ENCODE measurements around the gene HBA1.
A peak's percentile ranks its signal among the peaks of the same experiment; 100 is the strongest.
"Not testable (repeated sequence)": the region's sequence is repeated elsewhere in the genome, so short reads cannot be mapped to it uniquely, and the experiment has no call there.

The HBA1 gene

DNA sequence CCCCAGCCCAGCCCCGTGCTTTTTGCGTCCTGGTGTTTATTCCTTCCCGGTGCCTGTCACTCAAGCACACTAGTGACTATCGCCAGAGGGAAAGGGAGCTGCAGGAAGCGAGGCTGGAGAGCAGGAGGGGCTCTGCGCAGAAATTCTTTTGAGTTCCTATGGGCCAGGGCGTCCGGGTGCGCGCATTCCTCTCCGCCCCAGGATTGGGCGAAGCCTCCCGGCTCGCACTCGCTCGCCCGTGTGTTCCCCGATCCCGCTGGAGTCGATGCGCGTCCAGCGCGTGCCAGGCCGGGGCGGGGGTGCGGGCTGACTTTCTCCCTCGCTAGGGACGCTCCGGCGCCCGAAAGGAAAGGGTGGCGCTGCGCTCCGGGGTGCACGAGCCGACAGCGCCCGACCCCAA is 474 bp upstream of the HBA1 start:
- DNase-seq: not testable (repeated sequence)

GRCh38 chr16:177394-177822 is 928 bp downstream of the HBA1 start:
- DNase-seq: no peak

DNA sequence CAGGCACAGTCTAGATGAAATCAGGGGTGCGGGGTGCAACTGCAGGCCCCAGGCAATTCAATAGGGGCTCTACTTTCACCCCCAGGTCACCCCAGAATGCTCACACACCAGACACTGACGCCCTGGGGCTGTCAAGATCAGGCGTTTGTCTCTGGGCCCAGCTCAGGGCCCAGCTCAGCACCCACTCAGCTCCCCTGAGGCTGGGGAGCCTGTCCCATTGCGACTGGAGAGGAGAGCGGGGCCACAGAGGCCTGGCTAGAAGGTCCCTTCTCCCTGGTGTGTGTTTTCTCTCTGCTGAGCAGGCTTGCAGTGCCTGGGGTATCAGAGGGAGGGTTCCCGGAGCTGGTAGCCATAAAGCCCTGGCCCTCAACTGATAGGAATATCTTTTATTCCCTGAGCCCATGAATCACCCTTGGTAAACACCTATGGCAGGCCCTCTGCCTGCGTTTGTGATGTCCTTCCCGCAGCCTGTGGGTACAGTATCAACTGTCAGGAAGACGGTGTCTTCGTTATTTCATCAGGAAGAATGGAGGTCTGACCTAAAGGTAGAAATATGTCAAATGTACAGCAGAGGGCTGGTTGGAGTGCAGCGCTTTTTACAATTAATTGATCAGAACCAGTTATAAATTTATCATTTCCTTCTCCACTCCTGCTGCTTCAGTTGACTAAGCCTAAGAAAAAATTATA is 1.6 kb downstream of the HBA1 start:
- DNase-seq: no peak

- DNase-seq: no peak
These were observed 2.2 kb downstream of the HBA1 start for GRCh38 chr16:178668-179015.

GRCh38 chr16:179211-180092 is 3.0 kb downstream of the HBA1 start:
- no peak for DNase-seq

- DNase-seq: peak; percentile 30
These were observed 3.7 kb downstream of the HBA1 start, which contains the start of gene HBQ1 for GRCh38 chr16:180101-180675. HBQ1 (plus strand) TSS chr16:180459; CDS start chr16:180487, 28 bp downstream.

DNA sequence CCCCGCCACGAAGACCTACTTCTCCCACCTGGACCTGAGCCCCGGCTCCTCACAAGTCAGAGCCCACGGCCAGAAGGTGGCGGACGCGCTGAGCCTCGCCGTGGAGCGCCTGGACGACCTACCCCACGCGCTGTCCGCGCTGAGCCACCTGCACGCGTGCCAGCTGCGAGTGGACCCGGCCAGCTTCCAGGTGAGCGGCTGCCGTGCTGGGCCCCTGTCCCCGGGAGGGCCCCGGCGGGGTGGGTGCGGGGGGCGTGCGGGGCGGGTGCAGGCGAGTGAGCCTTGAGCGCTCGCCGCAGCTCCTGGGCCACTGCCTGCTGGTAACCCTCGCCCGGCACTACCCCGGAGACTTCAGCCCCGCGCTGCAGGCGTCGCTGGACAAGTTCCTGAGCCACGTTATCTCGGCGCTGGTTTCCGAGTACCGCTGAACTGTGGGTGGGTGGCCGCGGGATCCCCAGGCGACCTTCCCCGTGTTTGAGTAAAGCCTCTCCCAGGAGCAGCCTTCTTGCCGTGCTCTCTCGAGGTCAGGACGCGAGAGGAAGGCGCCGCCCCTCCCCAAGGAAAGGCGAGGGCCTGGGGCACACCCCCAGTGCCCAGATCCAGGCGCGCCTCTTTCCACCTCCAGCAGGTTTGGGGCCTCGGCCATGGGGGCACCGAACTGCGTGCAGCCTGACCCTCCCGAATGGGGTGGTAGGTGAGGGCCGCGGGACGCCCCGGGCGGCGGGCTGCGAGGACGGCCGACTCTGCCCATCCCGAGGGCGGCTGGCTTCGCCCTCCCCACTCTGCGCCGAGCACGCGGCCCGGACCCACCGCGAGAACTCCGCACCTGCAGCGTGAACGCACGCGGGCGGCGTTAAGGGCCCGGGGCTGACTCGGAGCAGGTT is 4.4 kb downstream of the HBA1 start:
- DNase-seq: peak; percentile 85

DNA sequence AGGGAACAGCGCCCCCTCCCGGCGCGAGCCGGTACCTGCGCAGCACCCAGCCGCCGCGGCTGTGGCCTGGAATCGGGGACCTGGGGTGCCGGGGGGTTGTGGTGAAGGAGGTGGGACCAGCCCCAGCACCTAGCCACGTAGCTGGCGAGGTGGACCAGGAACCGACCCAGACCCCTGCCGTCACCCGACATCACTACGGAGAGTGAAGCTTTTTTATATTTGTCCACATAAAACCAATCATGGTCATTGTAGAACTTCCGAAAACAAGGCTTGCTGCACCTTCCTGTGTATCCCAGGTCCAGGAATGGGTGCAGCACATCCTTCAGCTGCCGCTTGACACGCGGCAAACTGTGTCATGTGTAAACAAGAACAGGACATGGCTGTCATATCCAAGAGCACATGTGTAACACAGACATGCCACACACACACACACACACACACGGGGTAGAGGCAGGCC is 5.1 kb downstream of the HBA1 start:
- no peak for DNase-seq

GRCh38 chr16:183005-183404 is 6.5 kb downstream of the HBA1 start:
- DNase-seq: no peak

DNA sequence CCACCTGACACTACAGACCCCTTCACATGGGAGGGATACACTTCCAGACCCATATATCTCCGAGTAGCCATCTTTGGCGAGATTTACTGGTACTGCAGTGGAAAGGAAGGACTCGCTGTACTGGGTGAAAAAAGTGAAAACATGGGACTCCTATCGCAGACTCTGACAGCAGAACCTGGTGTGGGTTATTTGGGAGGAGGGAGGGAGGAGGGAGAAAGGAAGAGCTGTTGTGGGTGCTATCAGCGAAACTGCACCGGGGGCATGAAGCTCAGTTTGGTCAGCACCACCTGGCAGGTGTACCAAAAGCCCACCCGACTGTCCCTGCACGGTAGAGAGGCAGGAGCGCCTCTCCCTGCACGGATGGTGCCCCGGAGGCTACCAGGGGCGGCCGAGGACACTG is 8.7 kb downstream of the HBA1 start:
- no peak for DNase-seq

DNA sequence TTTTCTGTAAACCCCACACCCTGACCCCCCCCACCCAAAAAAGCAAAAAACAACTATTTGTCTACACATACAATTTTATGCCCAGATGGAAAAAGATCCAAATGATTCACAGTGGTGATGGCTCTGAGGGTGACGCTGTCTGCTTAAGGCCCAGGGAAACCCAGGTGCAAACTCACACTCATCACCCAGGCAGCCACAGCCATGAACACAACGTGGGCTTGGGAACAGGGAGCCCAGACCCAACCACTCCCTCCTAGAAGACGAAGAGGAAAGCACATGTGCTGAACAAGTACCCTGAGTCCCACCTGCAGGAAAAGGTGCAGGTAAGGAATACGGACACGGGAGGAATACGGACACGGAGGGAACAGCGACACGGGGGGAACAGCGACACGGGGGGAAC is 9.2 kb downstream of the HBA1 start:
- no peak for DNase-seq

- DNase-seq: no peak
These were observed 10.8 kb downstream of the HBA1 start for GRCh38 chr16:187330-187729.

GRCh38 chr16:188674-189073 is 12.2 kb downstream of the HBA1 start:
- no peak for DNase-seq

GRCh38 chr16:189604-190186 is 13.2 kb downstream of the HBA1 start:
- DNase-seq: no peak

GRCh38 chr16:191831-192230 is 15.4 kb downstream of the HBA1 start:
- no peak for DNase-seq

- DNase-seq: no peak
These were observed 16.2 kb downstream of the HBA1 start for GRCh38 chr16:192686-193085.

DNA sequence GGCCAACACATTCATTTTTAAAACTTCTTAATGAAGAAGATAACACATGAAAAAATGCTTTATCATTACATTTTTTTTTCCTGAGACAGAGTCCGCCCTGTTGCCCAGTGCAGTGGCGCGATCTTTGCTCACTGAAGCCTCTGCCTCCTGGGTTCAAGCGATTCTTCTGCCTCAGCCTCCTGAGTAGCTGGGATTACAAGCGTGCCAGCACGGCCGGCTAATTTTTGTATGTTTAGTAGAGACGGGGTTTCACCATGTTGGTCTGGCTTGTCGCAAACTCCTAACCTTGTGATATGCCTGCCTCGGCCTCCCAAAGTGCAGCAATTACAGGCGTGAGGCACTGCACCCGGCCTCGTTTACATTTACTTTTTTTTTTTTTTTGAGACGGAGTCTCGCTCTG is 17.0 kb downstream of the HBA1 start:
- DNase-seq: no peak

- DNase-seq: no peak
These were observed 18.0 kb downstream of the HBA1 start for GRCh38 chr16:194516-194915.

- no peak for DNase-seq
These were observed 23.9 kb downstream of the HBA1 start for GRCh38 chr16:200388-200787.

- no peak for DNase-seq
These were observed 26.8 kb downstream of the HBA1 start for GRCh38 chr16:203246-203645.

DNA sequence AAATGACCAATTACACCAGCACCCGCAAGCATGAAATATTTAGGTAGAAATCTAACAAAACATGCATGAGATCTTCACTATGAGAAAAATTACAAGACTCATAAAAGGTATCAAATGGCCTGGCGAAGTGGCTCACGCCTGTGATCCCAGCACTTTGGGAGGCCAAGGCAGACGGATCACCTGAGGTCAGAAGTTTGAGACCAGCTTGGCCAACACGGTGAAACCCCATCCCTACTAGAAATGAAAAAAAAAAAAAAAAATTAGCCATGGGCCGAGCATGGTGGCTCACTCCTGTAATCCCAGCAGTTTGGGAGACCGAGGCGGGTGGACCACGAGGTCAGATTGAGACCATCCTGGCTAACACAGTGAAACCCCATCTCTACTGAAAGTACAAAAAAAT is 27.6 kb downstream of the HBA1 start:
- not testable (repeated sequence) for DNase-seq

- DNase-seq: not testable (repeated sequence)
These were observed 32.9 kb downstream of the HBA1 start for GRCh38 chr16:209359-209758.
